OCI-LY7 (cell line): ENCODE data around the gene PFDN1.

Source experiments
- CTCF ChIP-seq: fragments of 200-600 bp; sonication (generic); conservative IDR thresholded peaks from 2 replicates; pipeline ENCODE4 v1.5.1; 2014; ENCODE audit warnings: mild to moderate bottlenecking, antibody characterized with exemption, low read length, moderate library complexity, mixed read lengths
- EZH2phosphoT487 ChIP-seq: fragments of 200-600 bp; sonication (generic); IDR thresholded peaks from 2 replicates; pipeline ENCODE4 v1.6.1; 2018; ENCODE audit warnings: low read depth, borderline replicate concordance, mild to moderate bottlenecking, mixed run types, antibody characterized with exemption, low read length, moderate library complexity, mixed read lengths

- TF ChIP-seq CTCF (no peak), EZH2phosphoT487 (no peak)
Observed at GRCh38 chr5:140349244-140349643, 46.3 kb upstream of the PFDN1 start.
